ENCODE data around the gene POU6F2. TPM values are rescaled to one million over a fixed set of nuclear protein-coding genes. Genes with fewer than 3 reads are reported as not detected.

POU6F2 gene
- total and polyA plus RNA-seq, 9 of the 15 experiments (the other 6 are each of a cell fraction or from before 2014, with no cell fraction given): 0.29 to 1.5 (median 0.96) TPM

DNA sequence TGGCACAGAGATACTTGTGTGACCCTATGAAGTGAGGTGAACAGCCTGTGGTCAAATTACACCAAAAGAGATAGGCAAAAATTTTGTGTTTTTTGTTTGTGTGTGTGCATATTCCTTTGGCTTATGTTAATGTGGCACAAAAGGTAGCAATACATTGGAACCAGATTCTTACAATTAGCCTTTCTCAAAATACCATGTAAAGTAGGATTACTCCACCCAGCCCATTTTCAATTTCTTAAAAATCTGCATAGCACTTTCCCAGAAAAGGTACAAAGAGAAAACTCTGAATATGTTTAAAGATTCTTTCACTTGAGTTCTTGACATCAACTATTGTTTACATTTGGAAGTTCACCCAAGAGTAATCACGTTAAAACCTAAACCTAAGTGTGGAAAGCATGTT is 431.2 kb downstream of the POU6F2 start (continued):
- TF ChIP-seq, protein P1, sequence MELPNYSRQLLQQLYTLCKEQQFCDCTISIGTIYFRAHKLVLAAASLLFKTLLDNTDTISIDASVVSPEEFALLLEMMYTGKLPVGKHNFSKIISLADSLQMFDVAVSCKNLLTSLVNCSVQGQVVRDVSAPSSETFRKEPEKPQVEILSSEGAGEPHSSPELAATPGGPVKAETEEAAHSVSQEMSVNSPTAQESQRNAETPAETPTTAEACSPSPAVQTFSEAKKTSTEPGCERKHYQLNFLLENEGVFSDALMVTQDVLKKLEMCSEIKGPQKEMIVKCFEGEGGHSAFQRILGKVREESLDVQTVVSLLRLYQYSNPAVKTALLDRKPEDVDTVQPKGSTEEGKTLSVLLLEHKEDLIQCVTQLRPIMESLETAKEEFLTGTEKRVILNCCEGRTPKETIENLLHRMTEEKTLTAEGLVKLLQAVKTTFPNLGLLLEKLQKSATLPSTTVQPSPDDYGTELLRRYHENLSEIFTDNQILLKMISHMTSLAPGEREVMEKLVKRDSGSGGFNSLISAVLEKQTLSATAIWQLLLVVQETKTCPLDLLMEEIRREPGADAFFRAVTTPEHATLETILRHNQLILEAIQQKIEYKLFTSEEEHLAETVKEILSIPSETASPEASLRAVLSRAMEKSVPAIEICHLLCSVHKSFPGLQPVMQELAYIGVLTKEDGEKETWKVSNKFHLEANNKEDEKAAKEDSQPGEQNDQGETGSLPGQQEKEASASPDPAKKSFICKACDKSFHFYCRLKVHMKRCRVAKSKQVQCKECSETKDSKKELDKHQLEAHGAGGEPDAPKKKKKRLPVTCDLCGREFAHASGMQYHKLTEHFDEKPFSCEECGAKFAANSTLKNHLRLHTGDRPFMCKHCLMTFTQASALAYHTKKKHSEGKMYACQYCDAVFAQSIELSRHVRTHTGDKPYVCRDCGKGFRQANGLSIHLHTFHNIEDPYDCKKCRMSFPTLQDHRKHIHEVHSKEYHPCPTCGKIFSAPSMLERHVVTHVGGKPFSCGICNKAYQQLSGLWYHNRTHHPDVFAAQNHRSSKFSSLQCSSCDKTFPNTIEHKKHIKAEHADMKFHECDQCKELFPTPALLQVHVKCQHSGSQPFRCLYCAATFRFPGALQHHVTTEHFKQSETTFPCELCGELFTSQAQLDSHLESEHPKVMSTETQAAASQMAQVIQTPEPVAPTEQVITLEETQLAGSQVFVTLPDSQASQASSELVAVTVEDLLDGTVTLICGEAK (IDR thresholded peaks at IDR 0.05): no peak
- TF ChIP-seq, protein P1 (CRISPR knock-in tag; IDR thresholded peaks at IDR 0.05): no peak
- TF ChIP-seq HNRNPUL1 (IDR thresholded peaks at IDR 0.05; ENCODE audit: low read length) (no peak), RAD51 (IDR thresholded peaks at IDR 0.05; ENCODE audit: borderline replicate concordance, low read depth) (no peak), SOX6 (IDR thresholded peaks at IDR 0.05) (no peak)
- TF ChIP-seq, protein P2, sequence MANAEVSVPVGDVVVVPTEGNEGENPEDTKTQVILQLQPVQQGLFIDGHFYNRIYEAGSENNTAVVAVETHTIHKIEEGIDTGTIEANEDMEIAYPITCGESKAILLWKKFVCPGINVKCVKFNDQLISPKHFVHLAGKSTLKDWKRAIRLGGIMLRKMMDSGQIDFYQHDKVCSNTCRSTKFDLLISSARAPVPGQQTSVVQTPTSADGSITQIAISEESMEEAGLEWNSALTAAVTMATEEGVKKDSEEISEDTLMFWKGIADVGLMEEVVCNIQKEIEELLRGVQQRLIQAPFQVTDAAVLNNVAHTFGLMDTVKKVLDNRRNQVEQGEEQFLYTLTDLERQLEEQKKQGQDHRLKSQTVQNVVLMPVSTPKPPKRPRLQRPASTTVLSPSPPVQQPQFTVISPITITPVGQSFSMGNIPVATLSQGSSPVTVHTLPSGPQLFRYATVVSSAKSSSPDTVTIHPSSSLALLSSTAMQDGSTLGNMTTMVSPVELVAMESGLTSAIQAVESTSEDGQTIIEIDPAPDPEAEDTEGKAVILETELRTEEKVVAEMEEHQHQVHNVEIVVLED (CRISPR knock-in tag; IDR thresholded peaks at IDR 0.05): no peak
- TF ChIP-seq, protein P3, sequence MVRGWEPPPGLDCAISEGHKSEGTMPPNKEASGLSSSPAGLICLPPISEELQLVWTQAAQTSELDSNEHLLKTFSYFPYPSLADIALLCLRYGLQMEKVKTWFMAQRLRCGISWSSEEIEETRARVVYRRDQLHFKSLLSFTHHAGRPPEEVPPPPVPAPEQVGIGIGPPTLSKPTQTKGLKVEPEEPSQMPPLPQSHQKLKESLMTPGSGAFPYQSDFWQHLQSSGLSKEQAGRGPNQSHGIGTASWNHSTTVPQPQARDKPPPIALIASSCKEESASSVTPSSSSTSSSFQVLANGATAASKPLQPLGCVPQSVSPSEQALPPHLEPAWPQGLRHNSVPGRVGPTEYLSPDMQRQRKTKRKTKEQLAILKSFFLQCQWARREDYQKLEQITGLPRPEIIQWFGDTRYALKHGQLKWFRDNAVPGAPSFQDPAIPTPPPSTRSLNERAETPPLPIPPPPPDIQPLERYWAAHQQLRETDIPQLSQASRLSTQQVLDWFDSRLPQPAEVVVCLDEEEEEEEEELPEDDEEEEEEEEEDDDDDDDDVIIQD (CRISPR knock-in tag; IDR thresholded peaks at IDR 0.05): no peak
- TF ChIP-seq, protein P4, sequence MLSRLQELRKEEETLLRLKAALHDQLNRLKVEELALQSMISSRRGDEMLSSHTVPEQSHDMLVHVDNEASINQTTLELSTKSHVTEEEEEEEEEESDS (CRISPR knock-in tag; IDR thresholded peaks at IDR 0.05): no peak
